Measurements from ENCODE around the gene PLCL1. TPM values are rescaled to one million over a fixed set of nuclear protein-coding genes. Genes with fewer than 3 reads are reported as not detected.

Gene PLCL1
- total and polyA plus RNA-seq, 2 donors (not counting 3 experiments of a cell fraction or from before 2014, with no cell fraction given) = 0.79 to 3.4 TPM

GRCh38 chr2:197950724-197951123 is 146.3 kb downstream of the PLCL1 start:
- POLR2A ChIA-PET = no interaction called here

More at GRCh38 chr2:197950724-197951123, 146.3 kb downstream of the PLCL1 start:
- no peak for TF ChIP-seq POLR2AphosphoS5 (IDR thresholded peaks at IDR 0.05; ENCODE audit: insufficient read depth, low read depth, low read length)
- TF ChIP-seq MAX (IDR thresholded peaks at IDR 0.05; ENCODE audit: insufficient read depth, insufficient read length) = no peak
- TF ChIP-seq JUN (IDR thresholded peaks at IDR 0.05; ENCODE audit: borderline replicate concordance, insufficient read depth, insufficient read length, low read depth) = no peak
- TF ChIP-seq MYC (IDR thresholded peaks at IDR 0.05; ENCODE audit: low read depth, low read length) = no peak
- no peak for TF ChIP-seq FOS (IDR thresholded peaks at IDR 0.05; ENCODE audit: borderline replicate concordance, insufficient read depth, low read length)
- TF ChIP-seq CTCF (IDR thresholded peaks at IDR 0.05; ENCODE audit: extremely low read depth in 1 of 2, insufficient read depth in 1 of 2, low read depth in 1 of 2, low read length in 2 of 2) = no peak
- TF ChIP-seq POLR2A (IDR thresholded peaks at IDR 0.05; ENCODE audit: low read depth, low read length) = no peak
- no peak for TF ChIP-seq GATA2 (IDR thresholded peaks at IDR 0.05; ENCODE audit: insufficient read depth, insufficient read length, low read depth, low read length)
- TF ChIP-seq EZH2 (IDR thresholded peaks at IDR 0.05; ENCODE audit: borderline replicate concordance, low read depth, low read length, severe bottlenecking) = no peak
- CTCF ChIA-PET = no interaction called here
- no peaks in the 10 kb centered on the region for H3K27me3 ChIP-seq (ENCODE audit: control insufficient read depth in 2 of 2, insufficient read depth in 2 of 2, low read length in 2 of 2)
- no peaks in the 10 kb centered on the region for H4K20me1 ChIP-seq (replicated peaks; ENCODE audit: control insufficient read depth, extremely low read depth, insufficient read depth, low read length)
- H3K4me2 ChIP-seq (ENCODE audit: insufficient read depth, low read length) = no peak overlapping the region
- no peak for DNase-seq (ENCODE audit: low read depth, low spot score)
- no peak overlapping the region for H2AFZ ChIP-seq (ENCODE audit: low read depth, low read length)
- H3K4me3 ChIP-seq (replicated peaks in 1 of 3; ENCODE audit: insufficient read depth in 1 of 3, low read depth in 1 of 3, low read length in 3 of 3) = no peak overlapping the region
- no peaks in the 10 kb centered on the region for H3K79me2 ChIP-seq (ENCODE audit: control insufficient read depth, insufficient read depth, low read length)
- intact Hi-C loops (cut with micrococcal nuclease) = no loop called here
- H3K9ac ChIP-seq (replicated peaks; ENCODE audit: extremely low read depth, insufficient read depth, low read length) = no peak overlapping the region
- H3K36me3 ChIP-seq (ENCODE audit: control insufficient read depth in 2 of 2, extremely low read depth in 1 of 2, insufficient read depth in 2 of 2, low read length in 2 of 2) = no peaks in the 10 kb centered on the region
- no peak for FAIRE-seq
- no peaks in the 10 kb centered on the region for H3K9me1 ChIP-seq (replicated peaks; ENCODE audit: control insufficient read depth, extremely low read depth, insufficient read depth, low read length)
- no TSS peak for BruUV-seq (replicated peaks)
- H3K4me1 ChIP-seq (ENCODE audit: control insufficient read depth, extremely low read depth, insufficient read depth, low read length) = no peaks in the 10 kb centered on the region
- dilution Hi-C loops (cut with MboI; ENCODE audit: extremely low pct_ligation_motif_present, low sequenced_read_pairs) = no loop called here
- H3K9me3 ChIP-seq (replicated peaks; ENCODE audit: control insufficient read depth, insufficient read depth, low read length) = no peaks in the 10 kb centered on the region
- no peak overlapping the region for H3K27ac ChIP-seq (ENCODE audit: insufficient read depth, low read depth, low read length)
